DOHH2 (cell line): Measurements from ENCODE around the gene MMP1.

Experiments used
- H3F3A ChIP-seq: fragments of 200-600 bp; sonication (generic), shearing (Covaris generic); 2 replicates; pipeline ENCODE4 v1.6.0; 2016; ENCODE audit warnings: antibody characterized with exemption, mild to moderate bottlenecking; ENCODE audit not compliant: control insufficient read depth, insufficient read depth
- H3K27ac ChIP-seq: fragments of 200-600 bp; sonication (generic); 2 replicates; pipeline ENCODE4 v1.5.1; 2014; ENCODE audit warnings: low read depth, mild to moderate bottlenecking, low read length, moderate library complexity
- H3K27me3 ChIP-seq: fragments of 200-600 bp; sonication (generic); 2 replicates; pipeline ENCODE4 v1.6.1; 2014; ENCODE audit warnings: mild to moderate bottlenecking, low read length, mixed read lengths; ENCODE audit not compliant: control insufficient read depth
- H3K36me3 ChIP-seq: fragments of 200-600 bp; sonication (generic); 2 replicates; pipeline ENCODE4 v1.6.1; 2014; ENCODE audit warnings: mild to moderate bottlenecking, low read length, moderate library complexity, mixed read lengths; ENCODE audit not compliant: control insufficient read depth
- H3K4me1 ChIP-seq: fragments of 200-600 bp; sonication (generic); 2 replicates; pipeline ENCODE4 v1.6.1; 2014; ENCODE audit warnings: mild to moderate bottlenecking, low read length, mixed read lengths; ENCODE audit not compliant: control insufficient read depth
- H3K4me2 ChIP-seq: fragments of 200-600 bp; sonication (generic); 2 replicates; pipeline ENCODE4 v1.6.0; 2014; ENCODE audit warnings: mild to moderate bottlenecking, low read length, moderate library complexity
- H3K4me3 ChIP-seq: fragments of 200-600 bp; sonication (generic); 2 replicates; pipeline ENCODE4 v1.5.1; 2014; ENCODE audit warnings: mild to moderate bottlenecking, low read length, mixed read lengths
- H3K79me2 ChIP-seq: fragments of 200-600 bp; sonication (generic); 2 replicates; pipeline ENCODE4 v1.6.1; 2014; ENCODE audit warnings: mild to moderate bottlenecking, low read length, mixed read lengths; ENCODE audit not compliant: control insufficient read depth
- H3K9me2 ChIP-seq: fragments of 200-600 bp; sonication (generic); replicated peaks from 2 replicates; pipeline ENCODE4 v1.6.1; 2014; ENCODE audit warnings: mild to moderate bottlenecking, low read length, mixed read lengths; ENCODE audit not compliant: control insufficient read depth
- H3K9me3 ChIP-seq: fragments of 200-600 bp; sonication (generic); 2 replicates; pipeline ENCODE4 v1.6.1; 2014; ENCODE audit warnings: antibody characterized with exemption, low read length, mixed read lengths; ENCODE audit not compliant: control insufficient read depth, insufficient read depth
- H4K20me1 ChIP-seq: fragments of 200-600 bp; sonication (generic); 2 replicates; pipeline ENCODE4 v1.6.0; 2014; ENCODE audit warnings: low read depth, mild to moderate bottlenecking, antibody characterized with exemption, low read length, moderate library complexity; ENCODE audit not compliant: control insufficient read depth, insufficient read depth
- CTCF ChIP-seq: fragments of 200-600 bp; sonication (generic); IDR thresholded peaks from one replicate; pipeline ENCODE4 v1.5.1; 2014; ENCODE audit warnings: antibody characterized with exemption, mild to moderate bottlenecking, low read depth, low read length; ENCODE audit not compliant: poor library complexity, severe bottlenecking
- EZH2phosphoT487 ChIP-seq: fragments of 200-600 bp; sonication (generic); IDR thresholded peaks from 2 replicates; pipeline ENCODE4 v1.6.1; 2017; ENCODE audit warnings: borderline replicate concordance, mild to moderate bottlenecking, antibody characterized with exemption, low read length, moderate library complexity, mixed read lengths

MMP1 gene

GRCh38 chr11:102813484-102813883 lies 15.5 kb upstream of the MMP1 start:
- Histone ChIP-seq H3K79me2 (no peaks in the 10 kb centered on the region), H3F3A (no peaks in the 10 kb centered on the region), H3K27ac (no peak overlapping the region), H3K4me3 (no peak overlapping the region), H3K9me2 (no peaks in the 10 kb centered on the region), H3K4me2 (no peak overlapping the region), H4K20me1 (no peaks in the 10 kb centered on the region), H3K36me3 (no peaks in the 10 kb centered on the region), H3K4me1 (no peaks in the 10 kb centered on the region), H3K27me3 (0 out of 2 replicates have a peak, but pooled peaks cover 3% of the 10 kb centered on the region), H3K9me3 (no peaks in the 10 kb centered on the region)
- TF ChIP-seq EZH2phosphoT487 (no peak), CTCF (no peak)

- Histone ChIP-seq H3K4me2 (no peak overlapping the region), H3K36me3 (no peaks in the 10 kb centered on the region), H3K79me2 (no peaks in the 10 kb centered on the region), H3K27me3 (0 out of 2 replicates have a peak, but pooled peaks cover 3% of the 10 kb centered on the region), H3K9me3 (no peaks in the 10 kb centered on the region), H4K20me1 (no peaks in the 10 kb centered on the region), H3K27ac (no peak overlapping the region), H3K4me1 (no peaks in the 10 kb centered on the region), H3K9me2 (no peaks in the 10 kb centered on the region), H3F3A (no peaks in the 10 kb centered on the region), H3K4me3 (no peak overlapping the region)
- TF ChIP-seq CTCF (no peak), EZH2phosphoT487 (no peak)
Measured at GRCh38 chr11:102812188-102812587, 14.2 kb upstream of the MMP1 start.

GRCh38 chr11:102810950-102811660 lies 13.1 kb upstream of the MMP1 start:
- Histone ChIP-seq H3K4me2 (no peak overlapping the region), H3K4me1 (no peaks in the 10 kb centered on the region), H3K36me3 (no peaks in the 10 kb centered on the region), H4K20me1 (no peaks in the 10 kb centered on the region), H3F3A (no peaks in the 10 kb centered on the region), H3K27me3 (0 out of 2 replicates have a peak, but pooled peaks cover 3% of the 10 kb centered on the region), H3K9me2 (no peaks in the 10 kb centered on the region), H3K9me3 (no peaks in the 10 kb centered on the region), H3K4me3 (no peak overlapping the region), H3K79me2 (no peaks in the 10 kb centered on the region), H3K27ac (no peak overlapping the region)
- TF ChIP-seq CTCF (peak; percentile 59), EZH2phosphoT487 (no peak)
